H9 (cell line): ENCODE measurements around the gene FARP1. TPM values are rescaled to one million over a fixed set of nuclear protein-coding genes. Genes with fewer than 3 reads are reported as not detected.

Source experiments
- DNase-seq: peaks from one replicate; pipeline ENCODE4 v3.0.0-alpha.2; 2017
- H2AFZ ChIP-seq: one replicate; pipeline ENCODE4 v1.6.1; 2013; ENCODE audit warnings: mild to moderate bottlenecking, low read length, control low read depth, moderate library complexity
- H2AK5ac ChIP-seq: 2 replicates; pipeline ENCODE4 v1.6.1; 2013; ENCODE audit warnings: low read length, control low read depth, mixed read lengths; ENCODE audit not compliant: insufficient read length
- H2BK120ac ChIP-seq: one replicate; pipeline ENCODE4 v1.6.1; 2013; ENCODE audit warnings: low read depth, mild to moderate bottlenecking, low read length, control low read depth, inconsistent platforms; ENCODE audit not compliant: poor library complexity, severe bottlenecking
- H2BK12ac ChIP-seq: 2 replicates; pipeline ENCODE4 v1.6.1; 2013; ENCODE audit warnings: low read length, control low read depth, mixed read lengths, low read depth; ENCODE audit not compliant: insufficient read length
- H2BK15ac ChIP-seq: 2 replicates; pipeline ENCODE4 v1.6.1; 2013; ENCODE audit warnings: low read depth, low read length, control low read depth
- H2BK20ac ChIP-seq: one replicate; pipeline ENCODE4 v1.6.1; 2013; ENCODE audit warnings: low read depth, mild to moderate bottlenecking, low read length, control low read depth, inconsistent platforms; ENCODE audit not compliant: poor library complexity, severe bottlenecking
- H2BK5ac ChIP-seq: 2 replicates; pipeline ENCODE4 v1.6.1; 2013; ENCODE audit warnings: low read length, control low read depth, mixed read lengths; ENCODE audit not compliant: insufficient read length
- H3K14ac ChIP-seq: 2 replicates; pipeline ENCODE4 v1.6.1; 2013; ENCODE audit warnings: low read length, control low read depth; ENCODE audit not compliant: insufficient read depth
- H3K18ac ChIP-seq: 2 replicates; pipeline ENCODE4 v1.6.1; 2013; ENCODE audit warnings: low read depth, mild to moderate bottlenecking, mixed read lengths, low read length, control low read depth; ENCODE audit not compliant: insufficient read length
- H3K23ac ChIP-seq: 2 replicates; pipeline ENCODE4 v1.6.1; 2013; ENCODE audit warnings: low read length, control low read depth, mixed read lengths, low read depth; ENCODE audit not compliant: insufficient read length
- H3K23me2 ChIP-seq: 2 replicates; pipeline ENCODE4 v1.6.1; 2013; ENCODE audit warnings: low read depth, mild to moderate bottlenecking, mixed read lengths, low read length, control low read depth; ENCODE audit not compliant: insufficient read length, poor library complexity, severe bottlenecking
- H3K27ac ChIP-seq: 2 replicates; pipeline ENCODE4 v1.5.1; 2013; ENCODE audit warnings: low read length, control low read depth, mixed read lengths, low read depth; ENCODE audit not compliant: insufficient read length
- H3K27me3 ChIP-seq: 2 replicates; pipeline ENCODE4 v1.6.1; 2013; ENCODE audit warnings: low read length, control low read depth, inconsistent platforms; ENCODE audit not compliant: insufficient read depth
- H3K4ac ChIP-seq: 2 replicates; pipeline ENCODE4 v1.6.1; 2013; ENCODE audit warnings: low read depth, mild to moderate bottlenecking, control low read depth, inconsistent platforms, low read length, moderate library complexity
- H3K4me1 ChIP-seq: 2 replicates; pipeline ENCODE4 v1.6.1; 2013; ENCODE audit warnings: low read length, control low read depth, inconsistent platforms; ENCODE audit not compliant: insufficient read depth
- H3K4me2 ChIP-seq: 2 replicates; pipeline ENCODE4 v1.6.1; 2013; ENCODE audit warnings: low read length, control low read depth, mixed read lengths; ENCODE audit not compliant: insufficient read length, insufficient read depth
- H3K56ac ChIP-seq: 2 replicates; pipeline ENCODE4 v1.6.1; 2013; ENCODE audit warnings: low read depth, mild to moderate bottlenecking, mixed read lengths, low read length, control low read depth; ENCODE audit not compliant: insufficient read length
- H3K79me1 ChIP-seq: 2 replicates; pipeline ENCODE4 v1.6.1; 2013; ENCODE audit warnings: low read depth, mild to moderate bottlenecking, moderate library complexity, low read length, control low read depth, inconsistent platforms; ENCODE audit not compliant: insufficient read depth, poor library complexity, severe bottlenecking
- H3K79me2 ChIP-seq: 2 replicates; pipeline ENCODE4 v1.6.1; 2013; ENCODE audit warnings: low read length, control low read depth, inconsistent platforms; ENCODE audit not compliant: insufficient read depth
- H3K9ac ChIP-seq: 2 replicates; pipeline ENCODE4 v1.6.1; 2013; ENCODE audit warnings: low read length, control low read depth, mixed read lengths; ENCODE audit not compliant: insufficient read length; ENCODE audit errors: extremely low read depth
- H3K9me3 ChIP-seq: one replicate; pipeline ENCODE4 v1.6.1; 2013; ENCODE audit warnings: low read depth, low read length, inconsistent platforms; ENCODE audit not compliant: control insufficient read depth
- H3T11ph ChIP-seq: one replicate; pipeline ENCODE4 v1.6.1; 2013; ENCODE audit warnings: mild to moderate bottlenecking, low read length, control low read depth, inconsistent platforms
- H4K20me1 ChIP-seq: one replicate; pipeline ENCODE4 v1.6.1; 2013; ENCODE audit not compliant: control insufficient read depth, insufficient read length, insufficient read depth
- H4K5ac ChIP-seq: 2 replicates; pipeline ENCODE4 v1.6.1; 2013; ENCODE audit warnings: low read depth, mild to moderate bottlenecking, mixed read lengths, low read length, control low read depth; ENCODE audit not compliant: insufficient read length
- H4K8ac ChIP-seq: replicated peaks from 2 replicates; pipeline ENCODE4 v1.6.1; 2013; ENCODE audit warnings: low read length, control low read depth, mixed read lengths, low read depth; ENCODE audit not compliant: insufficient read length
- H4K91ac ChIP-seq: 2 replicates; pipeline ENCODE4 v1.6.1; 2013; ENCODE audit warnings: low read depth, mild to moderate bottlenecking, moderate library complexity, mixed read lengths, low read length, control low read depth; ENCODE audit not compliant: insufficient read length
- H3K27ac Mint-ChIP-seq, 3 experiments: 2 replicates in 2 of 3; 3 replicates in 1 of 3; pipeline ENCODE4 v1.8.0; 2020 to 2021; ENCODE audit warnings: mixed read lengths in 3 of 3, mild to moderate bottlenecking in 1 of 3, moderate library complexity in 1 of 3
- H3K27me3 Mint-ChIP-seq: 2 replicates; pipeline ENCODE4 v1.8.0; 2021; ENCODE audit warnings: low read depth, mild to moderate bottlenecking, moderate library complexity, mixed read lengths
- H3K36me3 Mint-ChIP-seq, 3 experiments: 2 replicates in 2 of 3; 3 replicates in 1 of 3; pipeline ENCODE4 v1.8.0; 2020 to 2021; ENCODE audit warnings: low read depth in 3 of 3, mixed read lengths in 3 of 3; ENCODE audit not compliant: insufficient read depth in 1 of 3
- H3K4me1 Mint-ChIP-seq, 2 experiments: 2 replicates each; pipeline ENCODE4 v1.8.0; 2020; ENCODE audit warnings: mixed read lengths in 2 of 2
- H3K4me3 Mint-ChIP-seq, 2 experiments: 2 replicates in 1 of 2; 3 replicates in 1 of 2; pipeline ENCODE4 v1.8.0; 2020 to 2021; ENCODE audit warnings: mild to moderate bottlenecking in 2 of 2, mixed read lengths in 2 of 2, moderate library complexity in 1 of 2
- H3K9me3 Mint-ChIP-seq, 2 experiments: 2 replicates in 1 of 2; 3 replicates in 1 of 2; pipeline ENCODE4 v1.8.0; 2020; ENCODE audit warnings: mild to moderate bottlenecking in 2 of 2, mixed read lengths in 2 of 2, moderate library complexity in 1 of 2
- WGBS: extraction: QIAGEN DNeasy Blood & Tissue Kit; methylation state at CpG from one replicate; pipeline ENCODE4 v1.1.7; 2013; ENCODE audit warnings: missing lambda C conversion rate, low lambda C conversion rate, mixed read lengths; ENCODE audit not compliant: insufficient read length; ENCODE audit errors: extremely low coverage; 5-methylcytosine and 5-hydroxymethylcytosine counted together
- total RNA-seq: library from RNA; stranded (reverse); gene quantifications from 2 replicates; pipeline ENCODE4 v1.2.1, GENCODE V29; 2021
- TF ChIP-seq, protein P1 (sequence below): fragments of 200-600 bp; sonication (generic); conservative IDR thresholded peaks from 3 replicates; pipeline ENCODE4 v1.8.0; 2021; ENCODE audit warnings: antibody characterized with exemption, mild to moderate bottlenecking

The FARP1 gene
- total RNA-seq, 1 experiment from 2014 or later: 95.9 TPM

GRCh38 chr13:98199480-98199879 lies 56.6 kb downstream of the FARP1 start:
- no peaks in the 10 kb centered on the region for H3K27me3 ChIP-seq
- Mint-ChIP-seq H3K36me3 (peaks cover 11 to 23% (median 12%) of the 10 kb centered on the region in 3 experiments), H3K4me3 (peak overlapping the region; percentile 52 to 69), H3K9me3 (peaks cover 9 to 11% of the 10 kb centered on the region in 2 experiments; a peak in 4 of 5 replicates), H3K27ac (peak overlapping the region; percentile 80 to 99 (median 97)), H3K4me1 (peaks cover 54 to 59% of the 10 kb centered on the region in 2 experiments), H3K27me3 (no peaks in the 10 kb centered on the region; the same call in 1 of the 2 replicates)
- peak overlapping the region; percentile 82 for H3K4me2 ChIP-seq
- H3K9me3 ChIP-seq: no peaks in the 10 kb centered on the region
- no CpG with 5 or more reads among the region's 4 CpGs for WGBS
- H2BK5ac ChIP-seq: no peak overlapping the region
- H3K56ac ChIP-seq: no peak overlapping the region
- no peak overlapping the region for H3K4ac ChIP-seq
- no peak overlapping the region for H2BK120ac ChIP-seq
- H2BK15ac ChIP-seq: no peak overlapping the region
- no peak overlapping the region for H3K18ac ChIP-seq
- peaks cover 9% of the 10 kb centered on the region for H3K4me1 ChIP-seq
- no peak overlapping the region for H4K5ac ChIP-seq
- no peak overlapping the region for H3K9ac ChIP-seq
- no peak overlapping the region for H3K23ac ChIP-seq
- TF ChIP-seq, protein P1, sequence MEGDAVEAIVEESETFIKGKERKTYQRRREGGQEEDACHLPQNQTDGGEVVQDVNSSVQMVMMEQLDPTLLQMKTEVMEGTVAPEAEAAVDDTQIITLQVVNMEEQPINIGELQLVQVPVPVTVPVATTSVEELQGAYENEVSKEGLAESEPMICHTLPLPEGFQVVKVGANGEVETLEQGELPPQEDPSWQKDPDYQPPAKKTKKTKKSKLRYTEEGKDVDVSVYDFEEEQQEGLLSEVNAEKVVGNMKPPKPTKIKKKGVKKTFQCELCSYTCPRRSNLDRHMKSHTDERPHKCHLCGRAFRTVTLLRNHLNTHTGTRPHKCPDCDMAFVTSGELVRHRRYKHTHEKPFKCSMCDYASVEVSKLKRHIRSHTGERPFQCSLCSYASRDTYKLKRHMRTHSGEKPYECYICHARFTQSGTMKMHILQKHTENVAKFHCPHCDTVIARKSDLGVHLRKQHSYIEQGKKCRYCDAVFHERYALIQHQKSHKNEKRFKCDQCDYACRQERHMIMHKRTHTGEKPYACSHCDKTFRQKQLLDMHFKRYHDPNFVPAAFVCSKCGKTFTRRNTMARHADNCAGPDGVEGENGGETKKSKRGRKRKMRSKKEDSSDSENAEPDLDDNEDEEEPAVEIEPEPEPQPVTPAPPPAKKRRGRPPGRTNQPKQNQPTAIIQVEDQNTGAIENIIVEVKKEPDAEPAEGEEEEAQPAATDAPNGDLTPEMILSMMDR: no peak
- no peak overlapping the region for H3K14ac ChIP-seq
- H2AFZ ChIP-seq: no peak overlapping the region
- no peak overlapping the region for H2BK12ac ChIP-seq
- H3T11ph ChIP-seq: no peak overlapping the region
- no peak overlapping the region for H2BK20ac ChIP-seq
- H4K20me1 ChIP-seq: no peaks in the 10 kb centered on the region
- peaks cover 6% of the 10 kb centered on the region; the same call in 1 of the 2 replicates for H3K79me2 ChIP-seq
- DNase-seq: no peak
- H3K79me1 ChIP-seq: peaks cover 3% of the 10 kb centered on the region
- no peak overlapping the region for H2AK5ac ChIP-seq
- no peak overlapping the region for H4K91ac ChIP-seq
- H3K23me2 ChIP-seq: peaks cover 6% of the 10 kb centered on the region
- H4K8ac ChIP-seq: no peak overlapping the region
- H3K27ac ChIP-seq: peak overlapping the region; percentile 87
